GM13976 (cell line): ENCODE measurements around the gene STK32B.

Source experiments
- DNase-seq: peaks from one replicate; pipeline ENCODE4 v3.0.0; 2012; ENCODE audit warnings: low spot score
- in situ Hi-C: fragments of 300-500 bp; cut with MboI; formaldehyde crosslinking; loops from one replicate; pipeline ENCODE4 v1.12.0; 2022; ENCODE audit warnings: low sequenced_read_pairs, mixed read lengths, inconsistent platforms; ENCODE audit not compliant: unreplicated experiment
- TF ChIP-seq, protein P1 (sequence below): IDR thresholded peaks from 2 replicates; pipeline ENCODE4 v1.5.1; 2012; ENCODE audit warnings: borderline replicate concordance, mild to moderate bottlenecking; ENCODE audit not compliant: insufficient read depth; ENCODE audit errors: extremely low read depth, missing control alignments, control extremely low read depth

STK32B gene

GRCh38 chr4:5451243-5451642 lies 400.0 kb downstream of the STK32B start:
- in situ Hi-C loops: no loop called here
- TF ChIP-seq, protein P1, sequence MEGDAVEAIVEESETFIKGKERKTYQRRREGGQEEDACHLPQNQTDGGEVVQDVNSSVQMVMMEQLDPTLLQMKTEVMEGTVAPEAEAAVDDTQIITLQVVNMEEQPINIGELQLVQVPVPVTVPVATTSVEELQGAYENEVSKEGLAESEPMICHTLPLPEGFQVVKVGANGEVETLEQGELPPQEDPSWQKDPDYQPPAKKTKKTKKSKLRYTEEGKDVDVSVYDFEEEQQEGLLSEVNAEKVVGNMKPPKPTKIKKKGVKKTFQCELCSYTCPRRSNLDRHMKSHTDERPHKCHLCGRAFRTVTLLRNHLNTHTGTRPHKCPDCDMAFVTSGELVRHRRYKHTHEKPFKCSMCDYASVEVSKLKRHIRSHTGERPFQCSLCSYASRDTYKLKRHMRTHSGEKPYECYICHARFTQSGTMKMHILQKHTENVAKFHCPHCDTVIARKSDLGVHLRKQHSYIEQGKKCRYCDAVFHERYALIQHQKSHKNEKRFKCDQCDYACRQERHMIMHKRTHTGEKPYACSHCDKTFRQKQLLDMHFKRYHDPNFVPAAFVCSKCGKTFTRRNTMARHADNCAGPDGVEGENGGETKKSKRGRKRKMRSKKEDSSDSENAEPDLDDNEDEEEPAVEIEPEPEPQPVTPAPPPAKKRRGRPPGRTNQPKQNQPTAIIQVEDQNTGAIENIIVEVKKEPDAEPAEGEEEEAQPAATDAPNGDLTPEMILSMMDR: no peak
- no peak for DNase-seq

DNA sequence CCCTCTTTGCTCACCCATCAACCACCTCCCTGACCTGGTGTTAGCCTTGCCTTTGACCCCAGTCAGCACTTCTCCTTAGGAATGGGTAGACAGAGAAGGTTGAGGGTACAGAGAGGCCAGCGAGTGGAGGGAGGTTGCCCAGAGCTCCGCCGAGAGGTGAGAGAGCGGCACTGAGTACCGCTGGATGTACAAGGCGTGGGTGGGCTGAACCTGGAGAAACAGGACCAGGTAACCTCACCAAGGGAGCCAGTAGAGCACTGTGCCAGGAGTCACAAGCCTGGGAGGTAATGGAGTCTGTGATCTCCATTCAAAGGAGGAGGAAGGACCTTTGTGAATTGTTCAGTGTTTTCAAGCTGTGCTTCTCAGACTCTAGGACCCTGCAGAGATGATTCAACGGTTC lies 400.9 kb downstream of the STK32B start:
- TF ChIP-seq, protein P1: no peak
- in situ Hi-C loops: no loop called here
- DNase-seq: no peak

DNA sequence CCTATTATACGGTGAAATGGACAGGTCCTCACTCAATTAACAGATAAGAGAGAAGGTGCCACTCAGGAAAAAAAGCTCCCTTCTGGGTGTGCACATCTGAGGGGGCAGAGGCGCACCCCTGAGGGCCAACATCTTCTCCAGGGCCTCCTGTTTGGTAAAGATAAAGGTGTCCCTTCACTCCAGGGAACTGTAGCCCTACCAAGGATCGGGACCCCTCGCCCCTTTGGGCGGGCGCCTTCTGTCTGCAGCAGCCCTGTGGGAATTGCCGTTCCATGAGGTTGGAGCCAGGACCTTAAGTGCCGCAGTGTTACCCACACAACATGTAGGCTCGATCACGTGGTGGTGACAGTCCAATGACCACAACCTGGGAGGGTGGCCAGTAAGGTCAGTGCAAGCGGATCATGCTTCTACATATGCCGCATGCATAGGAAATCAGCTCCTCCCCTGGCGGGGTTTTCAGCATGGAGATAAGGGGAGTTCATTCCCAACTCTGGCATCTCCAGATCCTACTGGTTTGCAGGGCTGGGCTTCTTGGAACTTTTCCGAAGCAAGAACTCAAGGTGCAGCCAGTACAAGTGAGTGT lies 403.8 kb downstream of the STK32B start:
- in situ Hi-C loops: no loop called here
- TF ChIP-seq, protein P1: no peak
- DNase-seq: no peak

DNA sequence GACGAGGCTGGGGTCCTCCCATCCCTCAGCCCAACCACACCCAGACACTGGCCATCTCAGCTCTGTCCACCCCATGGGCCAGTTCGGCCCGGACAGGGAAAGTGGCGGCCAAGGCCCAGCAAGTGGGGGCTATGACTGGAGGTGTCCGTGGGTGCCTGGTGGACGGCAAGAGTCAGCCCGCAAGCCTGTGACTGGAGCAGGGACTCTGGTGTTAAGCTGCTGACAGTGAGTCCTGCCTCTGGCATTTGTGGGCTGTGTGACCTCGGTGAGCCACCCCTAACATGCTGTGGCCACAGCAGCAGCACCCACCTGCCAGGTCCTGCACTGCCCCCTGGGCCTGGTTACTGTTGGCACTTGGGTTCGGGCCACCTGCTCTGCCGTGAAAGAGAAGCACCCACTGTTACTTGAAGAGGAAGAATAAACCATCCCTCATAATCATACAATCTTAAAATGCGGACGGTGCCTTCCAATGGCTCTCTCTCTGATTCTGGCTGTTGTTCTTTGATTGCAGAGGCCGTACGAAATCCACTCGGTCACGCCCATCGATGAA lies 405.1 kb downstream of the STK32B start:
- DNase-seq: no peak
- in situ Hi-C loops: no loop called here
- TF ChIP-seq, protein P1: no peak

- DNase-seq: no peak
- in situ Hi-C loops: no loop called here
- TF ChIP-seq, protein P1: no peak
Observed at GRCh38 chr4:5458676-5459075, 407.4 kb downstream of the STK32B start.

DNA sequence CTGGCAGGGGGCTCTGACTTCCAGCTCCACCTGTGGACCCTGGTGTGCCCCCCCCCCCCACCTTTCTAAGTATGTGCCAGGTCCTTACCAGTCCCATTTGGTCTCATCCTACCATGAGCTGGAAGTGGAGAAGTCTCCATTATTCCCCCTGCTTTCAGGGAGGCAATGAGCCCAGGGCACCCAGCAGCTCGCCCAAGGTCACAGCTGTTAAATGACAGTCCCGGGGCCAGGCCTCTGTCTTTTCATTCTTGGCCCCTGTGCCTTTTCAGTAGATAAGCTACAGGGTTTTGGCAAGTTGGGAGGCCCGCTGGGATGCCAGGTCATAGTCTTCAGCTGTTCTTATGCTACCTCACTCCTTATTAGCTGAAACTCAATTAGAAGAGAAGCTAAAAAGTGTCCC lies 408.0 kb downstream of the STK32B start:
- DNase-seq: no peak
- TF ChIP-seq, protein P1: no peak
- in situ Hi-C loops: no loop called here
